ENCODE data around the gene HTRA3. TPM values are rescaled to one million over a fixed set of nuclear protein-coding genes. Genes with fewer than 3 reads are reported as not detected.
A peak's percentile ranks its signal among the peaks of the same experiment; 100 is the strongest.

The HTRA3 gene
- total and polyA plus RNA-seq, 2 experiments from 2014 or later, result 19.4 to 34.9 TPM

DNA sequence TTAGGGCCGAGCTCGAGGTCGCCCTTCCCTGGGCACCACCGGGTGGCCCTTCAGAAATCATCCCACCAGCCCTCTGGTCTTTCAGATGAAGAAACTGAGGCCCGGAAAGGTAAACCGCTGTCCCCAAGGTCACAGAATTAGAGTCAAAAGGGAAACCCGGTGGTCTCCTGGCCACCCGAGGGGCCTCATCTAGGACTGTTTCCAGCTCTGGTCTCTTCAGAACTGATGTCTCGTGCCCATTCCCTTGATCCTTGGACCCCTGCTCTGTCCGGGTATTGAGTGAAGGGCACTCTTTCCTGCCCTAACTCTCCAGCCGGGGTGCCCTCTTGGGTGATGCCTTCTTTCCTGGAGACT, 841 bp downstream of the HTRA3 start:
- Histone ChIP-seq H3K4me3 (no peak overlapping the region), H3K4me2 (peak overlapping the region; percentile 83)
- DNase-seq (ENCODE audit: low spot score), result no peak

DNA sequence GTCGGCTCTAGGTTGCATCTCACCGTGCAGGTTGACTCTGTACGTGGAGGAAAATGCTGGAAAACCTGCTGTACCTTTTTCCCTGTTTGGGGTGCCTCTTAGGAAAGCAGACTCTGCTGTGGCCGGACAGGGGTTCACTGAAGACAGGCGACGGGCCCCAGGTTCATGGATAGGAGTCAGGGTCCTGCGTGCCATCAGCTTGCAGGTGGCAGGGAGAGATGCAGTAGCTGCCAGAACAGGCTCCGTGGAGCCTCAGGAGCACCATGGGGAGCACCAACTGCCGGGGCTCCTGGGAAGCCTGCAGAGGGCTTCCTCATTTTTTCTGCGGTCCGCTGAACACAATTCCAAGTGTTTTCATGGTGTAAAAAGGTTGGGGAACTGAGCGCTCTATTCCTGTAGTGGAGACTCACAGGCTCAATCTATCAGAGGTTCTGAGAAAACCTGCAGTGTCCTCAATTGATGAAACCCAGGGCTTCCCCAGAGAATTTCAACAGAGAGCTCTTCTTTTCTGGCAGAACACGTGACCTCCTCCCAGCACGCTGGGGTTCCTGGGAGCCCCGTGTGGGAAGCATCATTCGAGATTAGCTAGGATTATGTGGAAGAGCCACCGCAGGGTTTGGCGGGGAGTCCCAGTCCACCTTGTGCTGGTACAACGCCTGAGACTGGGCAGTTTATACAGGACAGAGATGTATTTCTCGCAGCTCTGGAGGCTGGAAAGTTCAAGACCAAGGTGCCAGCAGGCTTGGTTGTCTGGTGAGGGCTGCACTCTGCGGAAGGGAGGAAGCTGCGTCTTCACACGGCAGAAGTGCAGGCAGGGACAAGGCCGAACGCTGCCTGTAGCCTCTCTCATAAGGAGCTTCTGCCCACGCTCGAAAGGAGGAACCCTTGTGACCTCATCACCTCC, 1.6 kb downstream of the HTRA3 start:
- H4K20me1 ChIP-seq (ENCODE audit: insufficient read depth, poor library complexity, severe bottlenecking), result no peaks in the 10 kb centered on the region
- H3K9me3 ChIP-seq (ENCODE audit: low read depth), result no peaks in the 10 kb centered on the region
- H3K4me2 ChIP-seq, result peak overlapping the region; percentile 83
- TF ChIP-seq EZH2phosphoT487 (IDR thresholded peaks at IDR 0.05; ENCODE audit: low read depth, severe bottlenecking, unreplicated experiment) (no peak), EZH2 (IDR thresholded peaks at IDR 0.05; ENCODE audit: borderline replicate concordance) (no peak)
- TF ChIP-seq, protein P1, sequence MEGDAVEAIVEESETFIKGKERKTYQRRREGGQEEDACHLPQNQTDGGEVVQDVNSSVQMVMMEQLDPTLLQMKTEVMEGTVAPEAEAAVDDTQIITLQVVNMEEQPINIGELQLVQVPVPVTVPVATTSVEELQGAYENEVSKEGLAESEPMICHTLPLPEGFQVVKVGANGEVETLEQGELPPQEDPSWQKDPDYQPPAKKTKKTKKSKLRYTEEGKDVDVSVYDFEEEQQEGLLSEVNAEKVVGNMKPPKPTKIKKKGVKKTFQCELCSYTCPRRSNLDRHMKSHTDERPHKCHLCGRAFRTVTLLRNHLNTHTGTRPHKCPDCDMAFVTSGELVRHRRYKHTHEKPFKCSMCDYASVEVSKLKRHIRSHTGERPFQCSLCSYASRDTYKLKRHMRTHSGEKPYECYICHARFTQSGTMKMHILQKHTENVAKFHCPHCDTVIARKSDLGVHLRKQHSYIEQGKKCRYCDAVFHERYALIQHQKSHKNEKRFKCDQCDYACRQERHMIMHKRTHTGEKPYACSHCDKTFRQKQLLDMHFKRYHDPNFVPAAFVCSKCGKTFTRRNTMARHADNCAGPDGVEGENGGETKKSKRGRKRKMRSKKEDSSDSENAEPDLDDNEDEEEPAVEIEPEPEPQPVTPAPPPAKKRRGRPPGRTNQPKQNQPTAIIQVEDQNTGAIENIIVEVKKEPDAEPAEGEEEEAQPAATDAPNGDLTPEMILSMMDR (IDR thresholded peaks at IDR 0.05; ENCODE audit: poor library complexity), result no peak
- no peak overlapping the region for H3K4me3 ChIP-seq
- peaks cover 45% of the 10 kb centered on the region for H3K4me1 ChIP-seq (ENCODE audit: insufficient read depth)
- WGBS (ENCODE audit: low lambda C conversion rate, missing lambda C conversion rate), result 83% methylated on average over 27 of the region's 27 CpGs
- H3K9me2 ChIP-seq (replicated peaks; ENCODE audit: insufficient read depth), result no peaks in the 10 kb centered on the region
- H2AFZ ChIP-seq, result no peak overlapping the region
- no peaks in the 10 kb centered on the region for H3K79me2 ChIP-seq
- peaks cover 20% of the 10 kb centered on the region for H3K27me3 ChIP-seq
- no peak for DNase-seq (ENCODE audit: low spot score)
- H3K27ac ChIP-seq, result no peak overlapping the region
- H3K36me3 ChIP-seq (replicated peaks; ENCODE audit: insufficient read depth, low read depth), result no peaks in the 10 kb centered on the region

More for the DNA sequence above, 841 bp downstream of the HTRA3 start:
- WGBS (ENCODE audit: low lambda C conversion rate, missing lambda C conversion rate), result 68% methylated on average over 11 of the region's 11 CpGs
- H3K79me2 ChIP-seq, result no peaks in the 10 kb centered on the region
- H3K4me1 ChIP-seq (ENCODE audit: insufficient read depth), result peaks cover 42% of the 10 kb centered on the region
- H3K27me3 ChIP-seq, result peaks cover 20% of the 10 kb centered on the region
- no peaks in the 10 kb centered on the region for H3K9me2 ChIP-seq (replicated peaks; ENCODE audit: insufficient read depth)
- no peaks in the 10 kb centered on the region for H4K20me1 ChIP-seq (ENCODE audit: insufficient read depth, poor library complexity, severe bottlenecking)
- H3K27ac ChIP-seq, result no peak overlapping the region
- TF ChIP-seq, protein P1 (IDR thresholded peaks at IDR 0.05; ENCODE audit: poor library complexity), result no peak
- TF ChIP-seq EZH2 (IDR thresholded peaks at IDR 0.05; ENCODE audit: borderline replicate concordance) (no peak), EZH2phosphoT487 (IDR thresholded peaks at IDR 0.05; ENCODE audit: low read depth, severe bottlenecking, unreplicated experiment) (no peak)
- no peaks in the 10 kb centered on the region for H3K9me3 ChIP-seq (ENCODE audit: low read depth)
- no peak overlapping the region for H2AFZ ChIP-seq
- H3K36me3 ChIP-seq (replicated peaks; ENCODE audit: insufficient read depth, low read depth), result no peaks in the 10 kb centered on the region

DNA sequence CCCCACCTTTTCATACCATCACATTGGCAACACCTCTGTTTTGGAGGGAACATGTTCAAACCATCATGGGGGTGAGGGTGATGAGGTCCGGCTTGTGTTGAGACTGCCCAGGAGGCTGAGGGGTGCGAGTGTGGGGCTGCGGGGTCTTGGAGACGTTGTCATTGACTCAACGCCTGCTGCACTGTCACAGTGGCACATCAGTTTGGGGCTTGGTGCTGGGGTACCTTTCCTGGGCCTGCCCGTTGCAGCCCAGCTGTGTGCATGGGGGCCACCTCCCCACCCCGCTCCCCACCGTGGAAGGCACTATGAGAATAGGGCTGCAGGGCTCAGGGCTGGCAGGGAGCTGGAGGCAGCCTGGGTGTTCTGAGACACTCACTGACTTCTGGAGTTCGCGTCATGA, 2.3 kb downstream of the HTRA3 start:
- H4K20me1 ChIP-seq (ENCODE audit: insufficient read depth, poor library complexity, severe bottlenecking), result no peaks in the 10 kb centered on the region
- H3K4me2 ChIP-seq, result peak overlapping the region; percentile 83
- no peak overlapping the region for H3K4me3 ChIP-seq
- 96% methylated on average over 10 of the region's 10 CpGs for WGBS (ENCODE audit: low lambda C conversion rate, missing lambda C conversion rate)
- TF ChIP-seq, protein P1 (IDR thresholded peaks at IDR 0.05; ENCODE audit: poor library complexity), result no peak
- TF ChIP-seq EZH2 (IDR thresholded peaks at IDR 0.05; ENCODE audit: borderline replicate concordance) (no peak), EZH2phosphoT487 (IDR thresholded peaks at IDR 0.05; ENCODE audit: low read depth, severe bottlenecking, unreplicated experiment) (no peak)
- H3K27me3 ChIP-seq, result peaks cover 20% of the 10 kb centered on the region
- H3K9me2 ChIP-seq (replicated peaks; ENCODE audit: insufficient read depth), result no peaks in the 10 kb centered on the region
- no peaks in the 10 kb centered on the region for H3K9me3 ChIP-seq (ENCODE audit: low read depth)
- no peak overlapping the region for H2AFZ ChIP-seq
- DNase-seq (ENCODE audit: low spot score), result no peak
- no peaks in the 10 kb centered on the region for H3K79me2 ChIP-seq
- H3K27ac ChIP-seq, result no peak overlapping the region
- H3K4me1 ChIP-seq (ENCODE audit: insufficient read depth), result peaks cover 43% of the 10 kb centered on the region
- no peaks in the 10 kb centered on the region for H3K36me3 ChIP-seq (replicated peaks; ENCODE audit: insufficient read depth, low read depth)

All from hepatocyte (in vitro differentiated cells).